Heart left ventricle (tissue), 13 donors: ENCODE measurements around the gene TMEM107.

ENCODE experiments used
- CTCF ChIP-seq, 12 donors: fragments of 200-600 bp; sonication (generic) in 4 of 12; IDR thresholded peaks; one replicate each; pipeline versions ENCODE4 v1.5.0 to v1.8.0; 2018 to 2022; ENCODE audit warnings: antibody characterized with exemption in 12 of 12, mild to moderate bottlenecking in 5 of 12
- POLR2A ChIP-seq, 2 donors: fragments of 450-650 bp; IDR thresholded peaks; one replicate each; pipeline ENCODE4 v1.6.1; 2017; ENCODE audit warnings: antibody characterized with exemption in 2 of 2, mild to moderate bottlenecking in 2 of 2, moderate library complexity in 2 of 2
- donor health status: ischemic (EF 13 %, LVEDD 7.1; RV severe dilation, severe dysfunction).
- donor health status: DM: no; HTN: yes; CAD: no.
- donor health status: DM: no; HTN: no; CAD: no.
- donor health status: ischemic (EF 25% LVEDD 6.9; RV normal size, moderate dysfunction).
- donor health status: ischemic (EF 25% LVEDD 5.7; RV mildly dilated, moderate dysfunction).
- donor health status: ischemic (EF 35%, LVEDD 5.7; RV mildly dilated, moderate dysfunction).
- donor health status: nonischemic (EF 11% LVEDD 7.7; RV severe dilation, severe dysfunction).
- donor health status: DM: yes; HTN: yes; CAD: no.
- donor health status: PGD.
- donor health status: ischemic (EF 29% LVEDD 5.4; RV normal size, mild dysfunction).
- donor health status: nonischemic (EF 23%, LVEDD 6.1; RV moderate dilation, normal function).

GRCh38 chr17:8221663-8222379 lies 45.6 kb upstream of the TMEM107 start:
- TF ChIP-seq POLR2A (IDR thresholded peaks at IDR 0.05) (no peak), CTCF (IDR thresholded peaks at IDR 0.05) (no peak)
